ENCODE results near the gene RALGAPA1. TPM values are rescaled to one million over a fixed set of nuclear protein-coding genes. Genes with fewer than 3 reads are reported as not detected.

The RALGAPA1 gene
- total and polyA plus RNA-seq, 2 of the 13 experiments (the other 11 are each of a cell fraction or from before 2014, with no cell fraction given) = 65.0 to 89.2 TPM

DNA sequence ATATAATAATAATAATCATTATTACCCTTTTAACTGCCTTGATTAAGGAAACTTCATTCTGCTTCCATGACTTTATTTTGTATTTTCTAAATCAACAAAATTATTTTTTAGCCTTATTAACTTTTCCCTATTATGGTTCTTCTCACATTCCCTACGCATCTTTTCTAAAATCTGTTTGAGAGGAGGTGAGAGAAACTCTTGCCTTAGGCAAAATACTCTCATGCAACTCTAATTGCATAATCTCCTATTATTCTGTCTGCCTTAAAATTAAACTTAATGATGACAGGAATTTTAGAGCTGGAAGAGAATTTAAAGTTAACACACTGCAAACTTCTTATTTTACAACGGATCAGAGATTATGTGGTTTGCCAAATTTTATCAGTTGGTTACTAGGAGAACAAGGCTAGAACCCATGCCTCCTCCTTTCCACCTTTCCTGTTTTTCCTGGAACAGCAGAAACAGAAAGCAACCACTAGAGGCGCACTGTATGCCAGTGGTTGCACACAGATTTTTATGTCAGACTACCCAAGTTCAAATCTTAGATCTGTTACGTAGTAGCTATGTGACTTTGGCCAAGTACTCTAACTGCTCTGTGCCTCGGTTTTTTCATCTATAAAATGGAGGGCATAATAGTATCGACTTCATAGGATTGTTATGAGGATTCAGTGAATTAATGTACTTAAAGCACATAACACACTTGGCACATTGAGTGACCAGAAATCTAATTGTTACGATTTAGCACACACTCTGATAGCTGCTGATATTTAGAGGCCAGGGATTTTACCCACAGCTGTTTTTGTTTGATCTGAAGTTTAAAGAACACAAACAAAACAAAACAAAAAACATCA lies 12.7 kb upstream of the RALGAPA1 start (continued):
- TF ChIP-seq ZNF850 (CRISPR knock-in tag; conservative IDR thresholded peaks at IDR 0.05) (no peak), ZMYM4 (CRISPR knock-in tag; IDR thresholded peaks at IDR 0.05) (peak; percentile 80), MEF2D (CRISPR knock-in tag; IDR thresholded peaks at IDR 0.05) (no peak), KDM1A (CRISPR knock-in tag; IDR thresholded peaks at IDR 0.05) (peak; percentile 84; the same call in 1 of the 2 replicates), ZNF367 (CRISPR knock-in tag; IDR thresholded peaks at IDR 0.05; ENCODE audit: borderline replicate concordance) (no peak), MIER3 (CRISPR knock-in tag; IDR thresholded peaks at IDR 0.05; ENCODE audit: borderline replicate concordance) (no peak), ZEB1 (IDR thresholded peaks at IDR 0.05; ENCODE audit: insufficient replicate concordance, low read depth) (no peak), TEAD2 (CRISPR knock-in tag; IDR thresholded peaks at IDR 0.05) (no peak), GLMP (CRISPR knock-in tag; IDR thresholded peaks at IDR 0.05; ENCODE audit: borderline replicate concordance) (no peak), ELF4 (CRISPR knock-in tag; IDR thresholded peaks at IDR 0.05; ENCODE audit: borderline replicate concordance) (0 out of 2 replicates have a peak, but pooled peaks have one; percentile 36), PHF8 (CRISPR knock-in tag; IDR thresholded peaks at IDR 0.05) (no peak), JDP2 (CRISPR knock-in tag; IDR thresholded peaks at IDR 0.05; ENCODE audit: borderline replicate concordance) (no peak), GZF1 (CRISPR knock-in tag; IDR thresholded peaks at IDR 0.05) (no peak), ZNF646 (CRISPR knock-in tag; IDR thresholded peaks at IDR 0.05) (no peak), SP140L (CRISPR knock-in tag; IDR thresholded peaks at IDR 0.05; ENCODE audit: borderline replicate concordance) (0 out of 2 replicates have a peak, but pooled peaks have one; percentile 88), MBNL3 (CRISPR knock-in tag; conservative IDR thresholded peaks at IDR 0.05) (no peak), ZSCAN30 (CRISPR knock-in tag; IDR thresholded peaks at IDR 0.05) (0 out of 2 replicates have a peak, but pooled peaks have one; percentile 82), FOXA3 (CRISPR knock-in tag; IDR thresholded peaks at IDR 0.05) (peak; percentile 59), PBX3 (CRISPR knock-in tag; IDR thresholded peaks at IDR 0.05; ENCODE audit: borderline replicate concordance) (no peak)
- TF ChIP-seq, protein P1, sequence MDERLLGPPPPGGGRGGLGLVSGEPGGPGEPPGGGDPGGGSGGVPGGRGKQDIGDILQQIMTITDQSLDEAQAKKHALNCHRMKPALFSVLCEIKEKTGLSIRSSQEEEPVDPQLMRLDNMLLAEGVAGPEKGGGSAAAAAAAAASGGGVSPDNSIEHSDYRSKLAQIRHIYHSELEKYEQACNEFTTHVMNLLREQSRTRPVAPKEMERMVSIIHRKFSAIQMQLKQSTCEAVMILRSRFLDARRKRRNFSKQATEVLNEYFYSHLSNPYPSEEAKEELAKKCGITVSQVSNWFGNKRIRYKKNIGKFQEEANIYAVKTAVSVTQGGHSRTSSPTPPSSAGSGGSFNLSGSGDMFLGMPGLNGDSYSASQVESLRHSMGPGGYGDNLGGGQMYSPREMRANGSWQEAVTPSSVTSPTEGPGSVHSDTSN (CRISPR knock-in tag; IDR thresholded peaks at IDR 0.05) = no peak
